GM18526 (cell line): ENCODE data around the gene JARID2.

Experiments used
- POLR2A ChIP-seq: IDR thresholded peaks from 3 replicates; pipeline ENCODE4 v1.6.1; 2011; ENCODE audit not compliant: insufficient read length; ENCODE audit errors: extremely low read depth

JARID2 gene

GRCh38 chr6:15472621-15473020 lies 226.8 kb downstream of the JARID2 start:
- no peak for TF ChIP-seq POLR2A

GRCh38 chr6:15473174-15473573 lies 227.3 kb downstream of the JARID2 start:
- TF ChIP-seq POLR2A, result no peak

GRCh38 chr6:15473741-15474161 lies 227.9 kb downstream of the JARID2 start:
- no peak for TF ChIP-seq POLR2A

GRCh38 chr6:15474196-15474595 lies 228.3 kb downstream of the JARID2 start:
- no peak for TF ChIP-seq POLR2A

- no peak for TF ChIP-seq POLR2A
Measured at GRCh38 chr6:15475261-15475660, 229.4 kb downstream of the JARID2 start.

GRCh38 chr6:15475872-15476271 lies 230.0 kb downstream of the JARID2 start:
- TF ChIP-seq POLR2A, result no peak

GRCh38 chr6:15476631-15477380 lies 230.9 kb downstream of the JARID2 start:
- TF ChIP-seq POLR2A, result no peak

- no peak for TF ChIP-seq POLR2A
Measured at GRCh38 chr6:15477746-15478145, 231.9 kb downstream of the JARID2 start.

GRCh38 chr6:15479761-15480160 lies 233.9 kb downstream of the JARID2 start:
- TF ChIP-seq POLR2A, result no peak

- no peak for TF ChIP-seq POLR2A
Measured at GRCh38 chr6:15480525-15480924, 234.7 kb downstream of the JARID2 start.

- TF ChIP-seq POLR2A, result no peak
Measured at GRCh38 chr6:15481390-15482291, 235.8 kb downstream of the JARID2 start.

GRCh38 chr6:15483060-15483459 lies 237.2 kb downstream of the JARID2 start:
- TF ChIP-seq POLR2A, result no peak

GRCh38 chr6:15484140-15484539 lies 238.3 kb downstream of the JARID2 start:
- TF ChIP-seq POLR2A, result no peak

- TF ChIP-seq POLR2A, result no peak
Measured at GRCh38 chr6:15484821-15485220, 239.0 kb downstream of the JARID2 start.

GRCh38 chr6:15485936-15486335 lies 240.1 kb downstream of the JARID2 start:
- no peak for TF ChIP-seq POLR2A

- no peak for TF ChIP-seq POLR2A
Measured at GRCh38 chr6:15487262-15487661, 241.4 kb downstream of the JARID2 start.

GRCh38 chr6:15489261-15489962 lies 243.5 kb downstream of the JARID2 start:
- no peak for TF ChIP-seq POLR2A
